HG03460 (cell line): ENCODE measurements around the gene POM121L12.

Experiments used
- ATAC-seq: cut with Tn5 transposase; IDR thresholded peaks from one replicate; pipeline ENCODE4 v1.9.1; 2021; ENCODE audit not compliant: unreplicated experiment

POM121L12 gene

DNA sequence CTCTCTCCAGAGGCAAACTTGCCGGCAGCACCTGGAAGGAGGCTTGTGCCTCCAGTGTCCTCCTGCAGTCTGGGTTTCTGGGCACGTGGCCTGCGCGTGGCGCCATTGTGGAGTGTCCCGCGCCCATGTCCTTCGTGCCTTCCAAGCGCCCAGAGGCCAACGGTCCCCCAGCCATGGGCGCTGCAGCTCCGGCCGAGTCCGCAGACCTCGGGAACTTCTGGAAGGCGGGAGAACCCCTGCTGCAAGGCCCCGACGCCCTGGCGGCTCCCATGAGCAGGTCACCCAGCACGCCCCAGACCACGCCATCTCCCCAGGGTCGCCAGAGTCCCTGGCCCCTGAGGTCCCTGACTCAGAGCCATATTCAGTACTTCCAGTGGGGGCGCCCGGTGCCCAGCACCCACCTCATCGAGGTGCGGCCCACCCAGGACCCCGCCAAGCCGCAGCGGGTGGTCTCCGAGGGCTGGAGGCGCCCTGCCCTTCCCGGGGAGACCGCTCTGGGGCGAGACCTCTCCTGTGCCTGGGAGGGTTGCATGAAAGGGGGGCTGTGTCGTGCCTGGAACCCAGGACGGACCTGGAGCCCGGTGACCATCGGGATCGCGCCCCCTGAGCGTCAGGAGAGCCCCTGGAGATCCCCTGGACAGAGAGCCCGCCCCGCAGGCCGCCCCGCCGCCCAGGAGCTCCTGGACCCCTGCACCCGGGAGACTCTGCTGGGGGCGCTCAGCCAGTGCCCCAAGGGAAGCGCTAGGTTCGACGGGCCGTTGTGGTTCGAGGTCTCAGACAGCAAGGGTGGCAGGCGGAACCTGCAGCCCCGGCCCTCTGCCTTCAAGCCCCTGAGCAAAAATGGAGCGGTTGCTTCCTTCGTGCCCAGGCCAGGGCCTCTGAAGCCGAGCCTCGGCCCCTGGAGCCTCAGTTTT lies at the start of gene POM121L12:
TSS of gene POM121L12 (plus strand) at position 135 of the 914 bp plus-strand sequence. CDS start at position 174, 39 bp downstream.
- no peak for ATAC-seq

DNA sequence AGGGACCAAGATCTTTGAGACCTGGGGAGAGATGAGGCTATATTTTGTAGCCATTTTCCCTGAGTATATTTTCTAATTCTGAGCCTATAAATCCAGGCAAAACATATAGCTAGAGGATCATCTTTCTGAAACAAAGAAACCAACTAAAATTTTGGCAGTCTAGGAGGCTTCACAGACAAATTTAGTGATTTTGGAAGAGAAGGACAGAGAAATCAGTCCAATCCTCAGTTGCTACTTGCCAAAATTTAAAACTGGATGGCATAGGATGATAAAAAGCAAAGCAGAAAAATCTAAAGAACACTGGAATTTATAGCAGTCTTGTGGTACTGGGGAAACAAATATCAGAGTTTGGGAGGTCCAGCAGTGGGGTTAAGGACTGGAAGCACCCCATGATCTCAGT lies 43.4 kb upstream of the POM121L12 start:
- no peak for ATAC-seq

DNA sequence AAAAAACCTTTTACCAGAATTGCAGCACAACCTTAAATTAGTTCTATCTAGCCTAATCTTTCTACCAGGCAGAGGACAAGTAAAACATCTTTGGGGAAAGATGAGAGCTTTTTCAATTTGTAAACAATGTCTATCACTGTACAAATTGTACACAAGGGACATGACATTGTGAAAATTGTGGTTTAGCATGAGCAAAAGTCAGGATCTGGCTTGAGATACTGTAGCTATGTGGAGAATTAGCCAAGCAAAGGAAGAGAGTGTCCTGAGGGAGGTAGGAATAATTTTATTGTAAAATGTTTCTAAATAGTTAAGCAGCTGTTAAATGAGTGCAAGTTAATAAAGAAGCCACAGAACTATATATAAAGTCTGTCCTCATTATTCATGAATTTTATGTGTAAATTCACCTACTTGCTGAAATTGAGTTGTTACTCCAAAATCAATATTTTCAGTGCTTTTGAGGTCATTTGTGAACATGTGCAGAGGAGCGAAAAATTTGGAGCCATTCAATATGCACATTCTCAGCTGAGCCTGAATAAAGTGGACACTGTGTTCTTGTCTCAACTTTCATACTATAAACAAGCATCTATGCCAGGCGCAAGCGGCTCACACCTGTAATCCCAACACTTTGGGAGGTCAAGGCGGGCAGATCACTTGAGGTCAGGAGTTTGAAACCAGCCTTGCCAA lies 42.8 kb upstream of the POM121L12 start:
- no peak for ATAC-seq

DNA sequence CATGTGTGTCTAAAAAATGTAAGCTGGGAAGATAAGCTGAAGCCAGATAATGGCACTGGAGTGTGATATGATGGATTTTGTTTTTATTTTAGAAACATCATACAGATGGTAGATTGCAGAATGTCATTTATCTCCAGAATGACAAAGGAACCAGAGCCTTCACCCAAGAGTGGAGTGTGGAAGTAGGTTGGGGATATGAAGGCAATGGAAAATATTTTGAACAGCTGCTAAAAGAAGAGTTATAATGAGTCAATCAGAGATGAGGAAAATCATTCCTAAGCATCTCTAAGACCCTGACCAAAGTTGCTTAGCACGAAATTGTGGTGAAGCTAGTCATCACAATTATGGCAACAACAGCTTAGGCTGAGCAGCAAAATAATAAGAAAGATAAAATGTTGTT lies 39.8 kb upstream of the POM121L12 start:
- ATAC-seq = no peak

DNA sequence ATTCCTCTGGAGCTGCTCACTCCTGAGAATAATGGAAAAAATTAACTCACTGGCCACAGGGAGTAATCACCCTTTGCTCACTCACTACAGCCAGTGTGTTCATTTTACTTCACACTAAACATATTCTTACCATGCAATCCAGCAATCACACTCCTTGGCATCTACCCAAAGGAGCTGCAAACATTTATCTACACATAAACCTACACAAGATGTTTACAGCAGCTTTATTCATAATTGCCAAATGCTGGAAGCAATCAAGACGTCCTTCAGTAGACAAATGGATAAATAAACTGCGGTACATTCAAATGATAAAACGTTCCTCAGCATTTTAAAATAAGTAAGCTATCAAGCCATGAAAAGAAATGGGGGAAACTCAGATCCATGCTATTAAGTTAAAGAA lies 34.2 kb upstream of the POM121L12 start:
- ATAC-seq = no peak

DNA sequence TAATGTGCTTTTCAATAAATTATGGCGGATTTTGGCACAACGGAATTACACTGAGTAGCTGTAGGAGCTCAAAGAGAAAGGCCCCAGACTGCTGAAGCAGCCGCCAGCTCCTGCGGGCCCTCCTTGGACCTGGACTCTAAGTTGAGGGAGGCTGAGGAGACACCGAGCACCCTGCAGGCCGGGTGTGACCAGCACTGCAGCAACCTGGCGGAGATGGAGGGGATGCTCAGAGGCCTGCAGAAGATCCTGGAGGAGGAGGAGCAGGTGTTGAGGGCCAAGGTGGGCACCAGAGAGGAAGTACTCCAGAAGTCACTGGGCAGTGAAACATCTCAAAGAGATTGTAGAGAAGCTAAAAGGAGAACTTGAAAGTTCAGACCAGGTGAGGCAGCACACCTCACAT lies 33.0 kb upstream of the POM121L12 start:
- ATAC-seq = no peak

DNA sequence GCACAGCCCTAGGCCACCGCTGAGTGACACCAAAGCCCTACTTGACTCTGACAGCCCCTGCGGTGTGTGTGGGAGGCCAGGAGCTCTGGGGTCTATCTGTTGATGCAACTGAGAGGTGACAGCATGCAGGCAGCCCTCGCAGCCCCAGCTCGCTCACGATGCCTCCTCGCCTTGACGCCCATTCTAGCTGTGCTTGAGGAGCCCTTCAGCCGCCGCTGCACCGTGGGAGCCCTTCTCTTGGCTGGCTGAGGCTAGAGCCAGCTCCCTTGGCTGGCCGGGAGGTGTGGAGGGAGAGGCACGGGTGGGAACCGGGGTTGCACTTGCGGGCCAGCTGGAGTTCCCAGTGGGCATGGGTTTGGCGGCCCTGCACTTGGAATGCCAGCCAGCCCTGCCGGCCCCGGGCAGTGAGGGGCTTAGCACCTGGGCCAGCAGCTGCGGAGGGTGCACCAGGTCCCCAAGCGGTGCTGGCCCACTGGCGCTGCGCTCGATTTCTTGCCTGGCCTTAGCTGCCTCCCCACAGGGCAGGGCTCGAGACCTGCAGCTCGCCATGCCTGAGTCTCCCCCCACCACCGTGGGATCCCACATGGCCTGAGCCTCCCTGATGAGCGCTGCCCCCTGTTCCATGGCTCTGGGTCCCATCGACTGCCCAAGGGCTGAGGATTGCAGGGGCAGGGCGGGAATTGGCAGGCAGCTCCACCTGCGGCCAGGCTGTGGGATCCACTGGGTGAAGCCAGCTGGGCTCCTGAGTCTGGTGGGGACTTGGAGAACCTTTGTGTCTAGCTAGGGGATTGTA lies 31.6 kb upstream of the POM121L12 start:
- no peak for ATAC-seq

DNA sequence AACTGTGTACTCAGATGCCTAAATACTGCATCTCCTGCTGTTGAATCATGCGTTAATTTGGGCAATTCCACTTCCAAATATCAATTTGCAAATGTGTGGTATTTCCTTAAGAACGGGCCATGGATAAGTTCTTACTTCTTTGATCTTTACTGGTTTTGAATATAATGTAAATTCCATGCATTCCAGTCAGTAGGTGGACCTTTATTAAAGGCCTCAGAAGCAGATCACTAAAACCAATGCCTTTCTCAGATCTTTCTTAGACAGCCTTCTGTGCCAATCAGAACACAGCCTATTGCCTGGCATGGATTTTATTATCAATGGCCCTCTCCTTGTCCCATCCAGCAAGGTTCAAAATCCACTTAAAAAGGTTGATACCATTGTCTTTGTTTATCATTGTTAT lies 21.5 kb upstream of the POM121L12 start:
- no peak for ATAC-seq

DNA sequence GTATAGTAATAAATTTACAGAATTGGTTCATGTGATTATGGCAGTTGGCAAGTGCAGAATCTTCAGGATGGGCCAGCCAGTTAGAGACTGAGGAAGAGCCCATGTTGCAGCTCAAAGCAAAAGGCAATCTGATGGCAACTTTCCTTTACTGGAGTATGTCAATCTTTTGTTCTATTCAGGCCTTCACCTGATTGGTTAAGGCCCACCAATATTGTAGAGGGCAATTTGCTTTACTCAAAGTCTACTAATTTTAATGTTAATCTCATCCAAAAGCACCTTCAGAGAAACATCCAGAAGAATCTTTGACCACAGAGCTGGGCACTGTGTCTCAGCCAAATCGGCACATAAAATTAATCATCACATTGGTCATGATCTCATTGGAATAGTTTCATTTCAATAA lies 20.0 kb upstream of the POM121L12 start:
- ATAC-seq = no peak

DNA sequence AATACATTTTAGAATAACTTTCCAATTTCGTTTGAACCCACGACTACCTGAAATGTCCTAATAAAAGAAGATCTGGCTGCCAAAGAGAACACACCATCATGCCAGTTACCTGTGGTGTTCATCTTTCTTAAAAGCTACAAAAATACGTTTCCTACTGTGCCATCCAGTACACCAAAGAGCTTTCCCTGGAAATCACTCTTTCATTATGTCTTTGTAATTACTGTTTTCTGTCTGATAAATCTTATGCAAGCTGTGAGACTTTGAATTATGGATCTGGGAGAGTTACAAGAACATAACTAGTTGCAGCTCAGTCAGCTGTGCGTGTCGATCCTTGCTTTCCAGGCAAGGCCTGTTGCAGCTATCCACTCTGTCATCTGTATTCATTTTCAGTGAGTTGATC lies 12.5 kb upstream of the POM121L12 start:
- no peak for ATAC-seq

DNA sequence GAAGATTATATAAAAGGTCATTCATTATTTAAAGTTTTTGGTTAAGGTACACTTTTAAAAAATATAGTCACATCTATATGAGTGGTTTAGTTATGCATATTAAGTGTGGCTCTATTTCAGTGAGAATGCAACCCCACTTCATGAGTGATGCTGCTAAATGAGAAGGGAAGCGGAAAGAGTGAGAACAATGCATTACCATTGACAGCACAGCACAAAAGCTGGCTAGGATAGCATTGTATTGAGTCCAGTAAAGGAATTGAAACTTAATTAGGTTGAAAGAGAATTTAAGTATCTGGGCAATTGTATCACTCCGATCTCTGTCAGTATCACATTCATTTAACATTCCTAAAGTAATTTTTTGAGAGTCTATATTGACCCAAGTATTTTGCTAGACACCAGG lies 13.2 kb downstream of the POM121L12 start:
- no peak for ATAC-seq

DNA sequence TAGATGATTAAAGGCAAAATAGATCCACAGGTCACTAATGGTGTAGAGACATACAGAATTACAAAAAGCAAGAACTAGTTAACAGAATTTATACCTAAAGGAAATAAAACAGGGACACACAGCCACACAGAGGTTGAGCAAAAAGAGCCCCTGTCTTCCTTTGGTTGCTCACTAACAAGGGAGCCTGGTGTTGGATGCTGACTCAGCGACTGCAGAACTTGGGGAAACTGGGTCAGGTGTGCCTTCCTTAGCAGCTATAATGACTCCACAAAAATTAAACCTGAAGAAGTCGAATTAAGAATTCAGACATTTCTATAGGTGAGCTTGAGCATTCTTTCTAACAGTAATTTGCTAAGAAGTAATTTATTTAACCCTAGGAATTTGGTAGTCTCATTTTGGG lies 15.0 kb downstream of the POM121L12 start:
- no peak for ATAC-seq

DNA sequence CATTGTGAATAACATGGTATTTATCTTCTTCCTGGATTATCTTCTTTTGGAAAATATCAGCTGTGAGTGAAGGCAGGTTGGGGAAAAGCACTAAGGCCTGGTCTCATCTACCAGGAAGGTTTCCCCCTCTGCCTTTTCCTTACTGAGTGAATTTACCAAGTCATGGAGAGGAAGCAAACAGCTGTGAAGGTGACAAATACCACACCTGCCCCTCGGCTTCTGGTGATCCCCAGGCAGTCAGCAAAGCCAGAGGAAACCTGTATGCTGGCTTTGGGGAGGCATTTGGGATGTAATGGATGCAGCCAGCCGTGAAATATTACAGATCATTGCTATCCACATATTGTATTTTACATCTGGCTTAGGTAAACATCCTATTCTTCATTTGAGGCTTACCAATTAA lies 24.2 kb downstream of the POM121L12 start:
- no peak for ATAC-seq

DNA sequence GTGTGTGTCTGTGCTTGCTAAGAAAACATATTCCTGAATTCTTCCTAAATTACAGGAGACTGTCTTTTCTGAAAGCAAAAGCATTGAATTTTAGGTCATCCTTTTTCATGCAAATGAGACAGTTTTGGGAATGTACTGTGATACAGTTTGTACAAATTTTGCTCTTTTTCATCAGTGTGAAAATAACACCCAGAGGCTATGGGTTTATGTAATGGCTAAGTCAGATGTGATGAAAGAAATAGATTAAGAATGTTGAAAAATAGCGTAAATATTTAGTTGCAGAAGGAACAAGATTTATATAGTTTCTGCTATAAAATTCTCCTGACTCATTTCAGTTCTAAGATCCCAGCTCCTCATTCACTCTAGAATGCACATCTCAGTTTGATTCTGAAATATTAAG lies 24.6 kb downstream of the POM121L12 start:
- ATAC-seq = no peak

DNA sequence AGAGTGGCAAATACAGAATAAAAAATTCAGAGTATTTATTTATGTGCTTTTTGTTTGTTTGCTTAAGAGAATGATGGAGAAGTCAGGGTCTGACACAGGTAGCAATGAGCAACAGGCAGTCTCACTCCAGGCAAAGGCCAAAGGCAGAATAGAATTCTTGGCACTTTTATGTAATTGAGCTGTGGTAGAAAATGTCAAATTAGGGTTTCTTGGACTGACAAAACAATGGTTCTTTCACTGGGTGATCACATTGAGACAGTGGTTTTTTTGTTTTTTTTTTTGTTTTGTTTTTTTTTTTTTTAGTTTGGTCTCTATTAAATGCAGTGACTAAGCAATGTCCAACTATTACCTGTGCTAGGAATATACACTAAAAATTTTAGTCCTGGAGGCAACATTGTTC lies 27.4 kb downstream of the POM121L12 start:
- ATAC-seq = no peak

DNA sequence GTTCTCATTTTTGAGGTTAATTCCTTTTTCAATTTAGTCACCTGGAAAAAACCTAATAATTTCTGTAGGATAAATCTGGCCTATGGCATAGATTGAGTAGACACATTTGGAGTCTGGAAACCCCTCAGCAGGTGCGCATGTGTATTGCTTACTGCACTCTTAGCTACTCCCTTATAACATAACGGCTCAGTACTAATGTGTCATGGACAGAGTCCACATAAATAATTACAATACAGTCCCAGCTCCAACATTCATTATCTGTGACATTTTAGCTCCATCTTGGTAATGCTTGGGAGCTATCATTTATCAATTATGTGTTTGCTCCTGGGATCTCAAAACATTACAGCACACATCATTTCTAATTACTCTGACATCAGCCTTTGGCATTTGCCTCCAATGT lies 33.2 kb downstream of the POM121L12 start:
- ATAC-seq = no peak

DNA sequence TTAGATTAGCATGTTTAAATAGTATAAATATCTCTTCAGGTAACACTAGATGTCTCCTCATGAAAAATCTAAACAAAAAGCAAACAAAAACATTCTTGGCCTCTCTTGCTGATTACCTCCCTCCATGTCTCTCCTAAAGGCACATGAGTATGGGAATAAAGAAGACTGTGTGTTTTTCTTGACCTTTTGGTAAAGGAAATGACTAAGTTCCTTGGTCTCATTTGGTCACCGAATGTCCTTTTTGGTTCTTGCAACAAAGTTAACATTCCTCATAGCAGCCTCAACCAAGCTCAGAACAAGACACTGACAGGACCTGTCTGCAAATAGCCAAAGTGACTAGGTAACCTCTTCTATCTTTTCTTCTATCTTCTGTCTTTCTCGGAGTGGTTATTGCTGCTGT lies 35.5 kb downstream of the POM121L12 start:
- no peak for ATAC-seq
